IPS DF 4.7 (cell line): Measurements from ENCODE around the gene C22orf39.

Experiments used
- DNase-seq: peaks from one replicate; pipeline ENCODE4 v3.0.0-alpha.2; 2013; ENCODE audit warnings: low spot score; ENCODE audit errors: extremely low read depth

The C22orf39 gene

GRCh38 chr22:19430890-19431541 lies 16.5 kb downstream of the C22orf39 start:
- no peak for DNase-seq

GRCh38 chr22:19429950-19430889 lies 17.3 kb downstream of the C22orf39 start:
- no peak for DNase-seq

- no peak for DNase-seq
Measured at GRCh38 chr22:19424186-19424500, 23.4 kb downstream of the C22orf39 start.

GRCh38 chr22:19422440-19423301 lies 24.8 kb downstream of the C22orf39 start:
- no peak for DNase-seq

- no peak for DNase-seq
Measured at GRCh38 chr22:19420321-19420720, 27.2 kb downstream of the C22orf39 start.

- no peak for DNase-seq
Measured at GRCh38 chr22:19419464-19420178, 27.9 kb downstream of the C22orf39 start.

- DNase-seq, result no peak
Measured at GRCh38 chr22:19419086-19419463, 28.4 kb downstream of the C22orf39 start.

- no peak for DNase-seq
Measured at GRCh38 chr22:19412923-19413322, 34.6 kb downstream of the C22orf39 start.

- no peak for DNase-seq
Measured at GRCh38 chr22:19412478-19412877, 35.0 kb downstream of the C22orf39 start.

- DNase-seq, result no peak
Measured at GRCh38 chr22:19411690-19412045, 35.8 kb downstream of the C22orf39 start.

- DNase-seq, result no peak
Measured at GRCh38 chr22:19410941-19411689, 36.4 kb downstream of the C22orf39 start.

GRCh38 chr22:19407649-19408606 lies 39.6 kb downstream of the C22orf39 start:
- no peak for DNase-seq

GRCh38 chr22:19406846-19407245 lies 40.7 kb downstream of the C22orf39 start:
- DNase-seq, result no peak

GRCh38 chr22:19406281-19406811 lies 41.2 kb downstream of the C22orf39 start:
- DNase-seq, result no peak

- DNase-seq, result no peak
Measured at GRCh38 chr22:19405652-19406051, 41.9 kb downstream of the C22orf39 start.

GRCh38 chr22:19405133-19405532 lies 42.4 kb downstream of the C22orf39 start:
- no peak for DNase-seq

GRCh38 chr22:19404676-19405075 lies 42.8 kb downstream of the C22orf39 start:
- DNase-seq, result no peak

GRCh38 chr22:19402642-19403191 lies 44.8 kb downstream of the C22orf39 start:
- no peak for DNase-seq

GRCh38 chr22:19401483-19401882 lies 46.0 kb downstream of the C22orf39 start:
- DNase-seq, result no peak
